ENCODE data around the gene MYT1.

The MYT1 gene

GRCh38 chr20:64180673-64181072, 16.4 kb downstream of the MYT1 start:
- DNase-seq (ENCODE audit: low read depth) = no peak
- TF ChIP-seq CTCF (IDR thresholded peaks at IDR 0.05; ENCODE audit: insufficient read depth, low read depth, low read length, missing control alignments) = no peak
- no peak overlapping the region for H3K4me3 ChIP-seq (ENCODE audit: low read length)

- DNase-seq (ENCODE audit: low read depth) = no peak
- TF ChIP-seq CTCF (IDR thresholded peaks at IDR 0.05; ENCODE audit: insufficient read depth, low read depth, low read length, missing control alignments) = no peak
- H3K4me3 ChIP-seq (ENCODE audit: low read length) = no peak overlapping the region
Measured at GRCh38 chr20:64181391-64181790, 17.1 kb downstream of the MYT1 start.

- no peak for TF ChIP-seq CTCF (IDR thresholded peaks at IDR 0.05; ENCODE audit: insufficient read depth, low read depth, low read length, missing control alignments)
- DNase-seq (ENCODE audit: low read depth) = no peak
- no peak overlapping the region for H3K4me3 ChIP-seq (ENCODE audit: low read length)
Measured at GRCh38 chr20:64182146-64182865, 18.1 kb downstream of the MYT1 start.

GRCh38 chr20:64183313-64183712, 19.1 kb downstream of the MYT1 start:
- DNase-seq (ENCODE audit: low read depth) = no peak
- H3K4me3 ChIP-seq (ENCODE audit: low read length) = no peak overlapping the region
- TF ChIP-seq CTCF (IDR thresholded peaks at IDR 0.05; ENCODE audit: insufficient read depth, low read depth, low read length, missing control alignments) = no peak

GRCh38 chr20:64184795-64185194, 20.5 kb downstream of the MYT1 start:
- TF ChIP-seq CTCF (IDR thresholded peaks at IDR 0.05; ENCODE audit: insufficient read depth, low read depth, low read length, missing control alignments) = no peak
- DNase-seq (ENCODE audit: low read depth) = no peak
- no peak overlapping the region for H3K4me3 ChIP-seq (ENCODE audit: low read length)

GRCh38 chr20:64185276-64185900, 21.1 kb downstream of the MYT1 start:
- TF ChIP-seq CTCF (IDR thresholded peaks at IDR 0.05; ENCODE audit: insufficient read depth, low read depth, low read length, missing control alignments) = no peak
- H3K4me3 ChIP-seq (ENCODE audit: low read length) = no peak overlapping the region
- DNase-seq (ENCODE audit: low read depth) = no peak
